Liver (tissue), 9 donors: ENCODE results near the gene KLHDC2. TPM values are rescaled to one million over a fixed set of nuclear protein-coding genes. Genes with fewer than 3 reads are reported as not detected.

ENCODE experiments used
- DNase-seq: peaks from one replicate; pipeline ENCODE4 v3.0.0-alpha.2; 2017; ENCODE audit warnings: low spot score
- H3K27ac ChIP-seq, 2 donors: one replicate each; pipeline ENCODE4 v1.7.0; 2013; ENCODE audit warnings: inconsistent platforms in 2 of 2, low read length in 2 of 2, control low read depth in 1 of 2, low read depth in 1 of 2, mild to moderate bottlenecking in 1 of 2
- H3K27me3 ChIP-seq, 4 donors: one replicate each; pipeline versions ENCODE4 v1.6.1 to v1.7.0; 2013; ENCODE audit warnings: low read length in 3 of 4, inconsistent platforms in 1 of 4, mild to moderate bottlenecking in 1 of 4, moderate library complexity in 1 of 4; ENCODE audit not compliant: control insufficient read depth in 4 of 4, insufficient read depth in 4 of 4
- H3K36me3 ChIP-seq, 4 donors: one replicate each; pipeline versions ENCODE4 v1.6.1 to v1.7.0; 2013; ENCODE audit warnings: low read length in 3 of 4, mild to moderate bottlenecking in 3 of 4, low read depth in 1 of 4, moderate library complexity in 1 of 4; ENCODE audit not compliant: control insufficient read depth in 4 of 4, insufficient read depth in 3 of 4
- H3K4me1 ChIP-seq, 4 donors: one replicate each; pipeline versions ENCODE4 v1.6.1 to v1.7.0; 2013; ENCODE audit warnings: low read length in 3 of 4, mild to moderate bottlenecking in 3 of 4, moderate library complexity in 1 of 4; ENCODE audit not compliant: control insufficient read depth in 4 of 4, insufficient read depth in 4 of 4
- H3K4me3 ChIP-seq, 3 donors: one replicate each; pipeline versions ENCODE4 v1.6.1 to v1.7.0; 2013; ENCODE audit warnings: low read length in 3 of 3, control low read depth in 1 of 3, low read depth in 1 of 3, mild to moderate bottlenecking in 1 of 3
- H3K9ac ChIP-seq, 2 donors: one replicate each; pipeline ENCODE4 v1.7.0; 2013; ENCODE audit warnings: low read length in 2 of 2, mild to moderate bottlenecking in 2 of 2, moderate library complexity in 2 of 2, control low read depth in 1 of 2, low read depth in 1 of 2
- H3K9me3 ChIP-seq, 4 donors: one replicate each; pipeline versions ENCODE4 v1.6.1 to v1.7.0; 2013; ENCODE audit warnings: low read length in 3 of 4; ENCODE audit not compliant: control insufficient read depth in 4 of 4
- EGR1 ChIP-seq, 2 donors: IDR thresholded peaks; 2 replicates each; pipeline ENCODE4 v1.6.1; 2016 to 2018; ENCODE audit warnings: antibody characterized with exemption in 2 of 2, low read depth in 2 of 2
- FOXA2 ChIP-seq: IDR thresholded peaks from 2 replicates; pipeline ENCODE4 v1.6.1; 2016; ENCODE audit warnings: antibody characterized with exemption
- HNF4A ChIP-seq, 2 donors: conservative IDR thresholded peaks; 2 replicates each; pipeline ENCODE4 v1.6.1; 2016; ENCODE audit warnings: antibody characterized with exemption in 2 of 2, mild to moderate bottlenecking in 2 of 2
- HNF4G ChIP-seq: IDR thresholded peaks from 2 replicates; pipeline ENCODE4 v1.6.1; 2016; ENCODE audit warnings: antibody characterized with exemption
- JUND ChIP-seq, 2 donors: IDR thresholded peaks; 2 replicates each; pipeline ENCODE4 v1.6.1; 2016; ENCODE audit warnings: antibody characterized with exemption in 2 of 2
- MAX ChIP-seq: IDR thresholded peaks from 2 replicates; pipeline ENCODE4 v1.6.1; 2016; ENCODE audit warnings: antibody characterized with exemption
- RAD21 ChIP-seq, 2 donors: IDR thresholded peaks; 2 replicates each; pipeline ENCODE4 v1.6.1; 2016; ENCODE audit warnings: antibody characterized with exemption in 2 of 2, mild to moderate bottlenecking in 2 of 2
- RXRA ChIP-seq, 2 donors: IDR thresholded peaks; 2 replicates each; pipeline ENCODE4 v1.6.1; 2017 to 2018; ENCODE audit warnings: antibody characterized with exemption in 2 of 2, mild to moderate bottlenecking in 1 of 2
- SP1 ChIP-seq: IDR thresholded peaks from 2 replicates; pipeline ENCODE4 v1.6.1; 2018; ENCODE audit warnings: antibody characterized with exemption, mild to moderate bottlenecking
- TAF1 ChIP-seq: conservative IDR thresholded peaks from 2 replicates; pipeline ENCODE4 v1.6.1; 2016; ENCODE audit warnings: antibody characterized with exemption, mild to moderate bottlenecking
- YY1 ChIP-seq: IDR thresholded peaks from 2 replicates; pipeline ENCODE4 v1.6.1; 2016; ENCODE audit warnings: antibody characterized with exemption, mild to moderate bottlenecking
- ZBTB33 ChIP-seq: IDR thresholded peaks from 2 replicates; pipeline ENCODE4 v1.6.1; 2016; ENCODE audit warnings: antibody characterized with exemption
- WGBS: extraction: QIAGEN DNeasy Blood & Tissue Kit; methylation state at CpG from one replicate; pipeline ENCODE4 v1.1.7; 2013; 5-methylcytosine and 5-hydroxymethylcytosine counted together
- polyA plus RNA-seq, 2 donors: library from polyadenylated mRNA; stranded (reverse) in 1 of 2; unstranded in 1 of 2; fragments of 200-250 nt in 1 of 2; fragments of >200 nt in 1 of 2; fragmentation: Nextera tagmentation in 1 of 2; extraction: Ambion mirVana in 1 of 2; gene quantifications; one replicate each; pipeline versions ENCODE4 v1.2.1 to v1.2.3, GENCODE V29; 2013 to 2015
- total RNA-seq, 2 donors: library from RNA; depleted of rRNA; stranded (reverse); fragments of >200 nt; gene quantifications; one replicate each; pipeline ENCODE4 v1.2.3, GENCODE V29; 2014
- donor health status: healthy.
- donor health status: healthy.
- donor health status: healthy.
- donor health status: healthy.
- donor health status: healthy.

KLHDC2 gene
- total and polyA plus RNA-seq, 4 donors = 41.1 to 99.0 (median 89.0) TPM

DNA sequence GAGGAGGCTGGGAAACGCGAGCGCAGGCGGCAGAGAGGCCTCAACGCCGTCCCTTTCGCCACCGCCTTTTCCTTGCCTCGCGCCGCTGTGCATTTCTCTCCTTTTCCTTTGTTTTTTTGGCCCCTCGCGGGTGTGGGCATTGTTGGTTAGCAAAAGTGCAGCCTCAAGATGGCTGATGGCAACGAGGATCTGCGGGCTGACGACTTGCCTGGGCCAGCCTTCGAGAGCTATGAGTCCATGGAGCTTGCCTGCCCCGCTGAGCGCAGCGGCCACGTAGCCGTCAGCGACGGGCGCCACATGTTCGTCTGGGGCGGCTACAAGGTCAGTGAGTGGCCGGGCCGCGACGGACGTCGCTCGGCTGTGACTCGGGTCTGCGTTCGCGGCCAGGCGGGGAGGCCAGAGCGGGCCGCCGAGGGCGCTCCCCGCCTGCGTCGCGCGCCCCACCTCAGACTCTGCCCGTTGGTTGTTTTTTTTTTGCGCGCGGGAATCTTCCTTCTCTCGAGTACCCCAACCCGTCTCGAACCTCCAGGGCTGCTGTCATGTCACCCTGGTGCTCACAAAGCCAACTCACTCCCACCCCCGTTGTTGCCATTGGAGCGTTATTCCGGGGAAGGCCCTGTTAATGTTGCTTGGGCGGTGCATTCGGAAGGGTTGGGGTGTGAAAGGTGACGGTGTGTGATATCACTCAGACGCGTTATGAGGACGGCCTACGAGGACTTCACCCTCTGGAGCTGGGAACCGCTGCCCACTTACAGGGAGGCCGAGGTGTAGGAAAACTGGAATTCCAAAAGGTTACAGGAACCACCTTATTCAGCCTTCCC is 558 bp downstream of the KLHDC2 start:
- TF ChIP-seq MAX = no peak
- TF ChIP-seq SP1 = peak; percentile 60
- peak in 1 of 2 donors; percentile 36 for TF ChIP-seq RXRA (IDR thresholded peaks at IDR 0.05)
- TF ChIP-seq EGR1 (IDR thresholded peaks at IDR 0.05; ENCODE audit: low read depth in 2 of 2) = peak in 1 of 2 donors; percentile 13
- TF ChIP-seq FOXA2 = no peak
- no peak for TF ChIP-seq RAD21 (IDR thresholded peaks at IDR 0.05)
- TF ChIP-seq HNF4A (conservative IDR thresholded peaks at IDR 0.05) = peak; percentile 46 to 67
- TF ChIP-seq HNF4G = peak; percentile 41
- no peak for TF ChIP-seq JUND (IDR thresholded peaks at IDR 0.05)
- TF ChIP-seq TAF1 = peak; percentile 81
- Histone ChIP-seq H3K4me3 (peak overlapping the region; percentile 89 to 95 (median 95)), H3K36me3 (peaks cover 0 to under 1% (median 0%) of the 10 kb centered on the region in 4 donors), H3K27me3 (no peaks in the 10 kb centered on the region), H3K27ac (peak overlapping the region; percentile 98 to 99), H3K9ac (peak overlapping the region; percentile 98 to 99), H3K4me1 (peaks cover 4 to 37% (median 19%) of the 10 kb centered on the region in 4 donors), H3K9me3 (no peaks in the 10 kb centered on the region)
- under 1% methylated on average over 67 of the region's 67 CpGs for WGBS
- DNase-seq = peak; percentile 80

- Histone ChIP-seq H3K27me3 (no peaks in the 10 kb centered on the region), H3K27ac (peak overlapping the region; percentile 98 to 99)
- TF ChIP-seq ZBTB33 (no peak), JUND (IDR thresholded peaks at IDR 0.05) (peak in 1 of 2 donors; percentile 18)
Measured at GRCh38 chr14:49769171-49769570, 1.2 kb downstream of the KLHDC2 start.

DNA sequence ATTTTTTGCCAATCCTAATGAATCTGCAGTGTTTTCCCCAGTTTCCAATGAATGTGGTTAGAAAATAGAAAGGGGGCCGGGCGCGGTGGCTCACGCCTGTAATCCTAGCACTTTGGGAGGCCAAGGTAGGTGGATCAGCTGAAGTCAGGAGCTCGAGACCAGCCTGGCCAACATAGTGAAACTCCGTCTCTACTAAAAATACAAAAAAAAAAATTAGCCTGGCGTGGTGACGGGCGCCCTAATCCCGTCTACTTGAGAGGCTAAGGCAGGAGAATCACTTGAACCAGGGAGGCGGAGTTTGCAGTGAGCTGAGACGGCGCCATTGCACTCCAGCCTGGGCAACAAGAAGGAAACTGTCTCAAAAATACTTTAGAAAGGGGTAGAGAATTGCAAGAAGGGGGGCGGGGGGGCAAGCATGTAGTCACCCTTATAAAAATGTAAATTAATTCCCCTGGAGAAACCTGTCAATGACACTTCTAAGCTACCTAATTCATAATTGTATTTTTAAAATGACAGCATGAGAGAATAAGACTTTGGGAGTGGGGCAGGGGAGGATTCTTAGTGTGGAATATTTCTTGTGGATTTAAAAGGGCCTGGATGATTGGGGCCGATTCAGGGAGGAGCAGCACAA is 1.7 kb downstream of the KLHDC2 start:
- Histone ChIP-seq H3K27me3 (no peaks in the 10 kb centered on the region), H3K4me3 (peak overlapping the region; percentile 89 to 95 (median 95)), H3K27ac (peak overlapping the region; percentile 98 to 99), H3K4me1 (peaks cover 4 to 43% (median 20%) of the 10 kb centered on the region in 4 donors), H3K36me3 (peaks cover 1 to 9% (median 4%) of the 10 kb centered on the region in 4 donors), H3K9ac (peak overlapping the region; percentile 98 to 99), H3K9me3 (no peaks in the 10 kb centered on the region)
- no peak for DNase-seq
- 30% methylated on average over 15 of the region's 15 CpGs for WGBS
- TF ChIP-seq HNF4G (no peak), SP1 (no peak), YY1 (peak; percentile 61)

More at GRCh38 chr14:49769171-49769570, 1.2 kb downstream of the KLHDC2 start:
- DNase-seq = peak; percentile 36
- Histone ChIP-seq H3K36me3 (peaks cover 0 to 3% (median 1%) of the 10 kb centered on the region in 4 donors), H3K9me3 (no peaks in the 10 kb centered on the region), H3K4me1 (peaks cover 4 to 42% (median 20%) of the 10 kb centered on the region in 4 donors), H3K9ac (peak overlapping the region; percentile 98 to 99), H3K4me3 (peak overlapping the region; percentile 89 to 95 (median 95))
- 8% methylated on average over 6 of the region's 6 CpGs for WGBS
